Activated CD4-positive, alpha-beta T cell treated with anti-CD3 and anti-CD28 coated beads, Interleukin-2, amount 10 ng/mL, durations not matched to agents 24 days and 14 days (primary cell): ENCODE measurements around the gene PRRX2. TPM values are rescaled to one million over a fixed set of nuclear protein-coding genes. Genes with fewer than 3 reads are reported as not detected.

ENCODE experiments used
- DNase-seq: peaks from one replicate; pipeline ENCODE4 v3.0.0; 2022
- H3K27ac Mint-ChIP-seq: one replicate; pipeline ENCODE4 v1.8.0; 2022; ENCODE audit warnings: mild to moderate bottlenecking, mixed read lengths
- H3K27me3 Mint-ChIP-seq: one replicate; pipeline ENCODE4 v1.8.0; 2022; ENCODE audit warnings: mixed read lengths
- H3K36me3 Mint-ChIP-seq: one replicate; pipeline ENCODE4 v1.8.0; 2022; ENCODE audit warnings: low read depth, mild to moderate bottlenecking, mixed read lengths
- H3K4me1 Mint-ChIP-seq: one replicate; pipeline ENCODE4 v1.8.0; 2021; ENCODE audit warnings: mixed read lengths
- H3K4me3 Mint-ChIP-seq: one replicate; pipeline ENCODE4 v1.8.0; 2022; ENCODE audit warnings: mild to moderate bottlenecking, moderate library complexity, mixed read lengths
- H3K9me3 Mint-ChIP-seq: one replicate; pipeline ENCODE4 v1.8.0; 2021; ENCODE audit warnings: mixed read lengths
- intact Hi-C: fragments of 100-400 bp; cut with micrococcal nuclease; formaldehyde crosslinking; loops from one replicate; pipeline ENCODE4 v1.15.1; 2023
- total RNA-seq: library from RNA; stranded (reverse); gene quantifications from 2 replicates; pipeline ENCODE4 v1.2.3, GENCODE V29; 2022

Gene PRRX2
- total RNA-seq, 1 donor from 2014 or later = 3.4 TPM

DNA sequence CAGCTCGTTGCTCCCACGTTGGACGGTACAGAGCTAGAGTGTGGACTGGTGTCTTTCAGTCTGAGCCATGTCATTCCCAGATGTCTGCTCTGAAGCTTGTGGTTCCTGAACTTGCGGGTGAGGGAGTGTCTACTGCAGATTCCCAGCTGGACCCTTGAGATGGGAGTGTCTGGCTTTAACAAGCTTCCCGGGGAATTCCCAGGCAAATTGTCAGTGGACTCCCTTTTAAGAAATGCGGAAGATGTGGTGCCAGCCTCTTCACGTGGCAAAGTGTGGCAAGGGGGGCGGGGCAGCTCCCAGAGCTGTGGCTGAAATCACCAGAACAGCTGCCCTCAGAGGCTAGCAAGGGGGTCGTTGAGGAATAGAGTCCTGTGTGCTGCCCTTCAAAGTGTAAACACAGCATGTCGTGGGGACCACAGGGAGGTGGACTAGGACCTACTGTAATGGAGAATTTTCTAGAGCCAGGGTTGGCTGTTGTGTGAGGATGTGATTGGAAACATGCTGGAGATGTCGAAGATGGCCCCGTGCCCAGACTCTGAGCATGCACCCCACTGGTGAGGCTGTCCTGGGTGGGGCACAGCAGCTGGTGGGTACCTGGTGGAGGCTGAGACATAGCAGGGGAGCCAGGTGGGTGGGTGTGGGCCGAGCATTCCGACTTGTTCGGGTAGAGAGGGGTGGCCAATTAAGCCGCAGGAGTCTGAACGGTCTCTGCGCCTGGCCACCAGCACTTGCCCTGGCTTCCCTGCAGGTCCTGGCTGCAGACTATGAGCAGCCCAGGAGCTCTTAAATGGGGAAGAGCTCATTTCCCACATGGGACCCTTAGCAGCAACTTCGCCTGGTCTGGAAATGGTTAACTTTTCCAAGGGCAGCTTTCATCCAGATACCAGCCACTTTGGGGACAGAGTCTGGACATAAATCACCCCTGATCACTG is 37.4 kb downstream of the PRRX2 start:
- Mint-ChIP-seq H3K4me3 (no peak overlapping the region), H3K27me3 (peaks cover 3% of the 10 kb centered on the region), H3K27ac (no peak overlapping the region), H3K36me3 (no peaks in the 10 kb centered on the region), H3K4me1 (no peaks in the 10 kb centered on the region), H3K9me3 (no peaks in the 10 kb centered on the region)
- DNase-seq = no peak
- intact Hi-C loops = no loop called here

DNA sequence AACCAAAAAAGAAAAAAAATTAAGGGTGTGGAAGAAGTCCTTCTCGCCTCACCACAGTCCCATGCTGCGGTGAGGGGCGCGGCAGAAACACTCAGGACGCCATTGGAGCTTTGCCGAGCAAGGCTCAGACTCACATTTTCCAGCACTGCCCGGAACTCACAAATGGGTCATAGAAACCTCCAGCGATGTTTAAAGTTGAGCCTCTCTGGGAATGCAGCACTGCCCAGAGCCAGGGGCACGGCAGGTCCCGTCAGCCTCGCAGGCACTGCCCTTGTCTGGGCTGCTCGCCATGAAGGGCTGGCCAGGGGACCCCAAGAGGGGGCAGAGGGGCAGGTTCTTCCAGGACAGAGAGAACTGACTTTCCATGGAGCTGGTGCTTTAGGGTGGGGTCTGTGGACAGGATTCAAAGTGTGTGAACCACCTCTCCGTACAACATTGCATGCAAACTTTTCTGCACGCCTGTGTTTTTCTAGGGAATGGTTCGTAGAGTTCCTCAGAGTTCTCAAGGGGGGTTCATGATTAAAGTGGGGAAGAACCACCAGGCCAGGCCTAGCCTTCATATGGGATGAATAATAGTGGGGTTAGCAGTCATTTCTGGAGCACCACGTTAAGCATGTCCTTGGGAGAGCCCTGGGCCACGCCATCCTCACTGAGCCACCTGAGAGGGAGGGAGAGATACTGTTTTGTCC is 38.4 kb downstream of the PRRX2 start:
- no peaks in the 10 kb centered on the region for H3K4me1 Mint-ChIP-seq
- H3K4me3 Mint-ChIP-seq = no peak overlapping the region
- DNase-seq = no peak
- H3K27me3 Mint-ChIP-seq = peaks cover 3% of the 10 kb centered on the region
- H3K9me3 Mint-ChIP-seq = no peaks in the 10 kb centered on the region
- H3K27ac Mint-ChIP-seq = no peak overlapping the region
- intact Hi-C loops = no loop called here
- H3K36me3 Mint-ChIP-seq = no peaks in the 10 kb centered on the region

DNA sequence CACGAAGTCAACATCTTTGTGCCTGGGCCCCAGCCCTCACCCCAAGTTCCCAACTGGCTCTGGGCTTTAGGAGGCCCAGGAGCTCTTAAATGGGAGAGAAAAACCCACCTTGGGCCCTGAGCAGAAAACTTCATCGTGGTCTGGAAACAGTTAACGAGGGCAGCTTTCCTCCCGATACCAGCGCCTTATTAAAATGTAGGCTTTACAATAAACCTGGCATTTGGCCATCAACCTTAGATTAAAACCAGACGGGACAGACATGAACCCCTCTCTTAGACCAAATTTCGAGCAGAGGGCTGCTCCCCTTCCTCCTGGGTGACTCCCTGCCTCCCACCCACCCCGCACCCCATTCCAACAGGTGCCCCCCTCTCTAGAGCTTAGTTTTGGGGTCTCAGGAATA is 39.4 kb downstream of the PRRX2 start:
- peaks cover 4% of the 10 kb centered on the region for H3K27me3 Mint-ChIP-seq
- intact Hi-C loops = no loop called here
- H3K27ac Mint-ChIP-seq = no peak overlapping the region
- H3K4me1 Mint-ChIP-seq = no peaks in the 10 kb centered on the region
- H3K9me3 Mint-ChIP-seq = no peaks in the 10 kb centered on the region
- H3K36me3 Mint-ChIP-seq = no peaks in the 10 kb centered on the region
- no peak overlapping the region for H3K4me3 Mint-ChIP-seq
- no peak for DNase-seq

DNA sequence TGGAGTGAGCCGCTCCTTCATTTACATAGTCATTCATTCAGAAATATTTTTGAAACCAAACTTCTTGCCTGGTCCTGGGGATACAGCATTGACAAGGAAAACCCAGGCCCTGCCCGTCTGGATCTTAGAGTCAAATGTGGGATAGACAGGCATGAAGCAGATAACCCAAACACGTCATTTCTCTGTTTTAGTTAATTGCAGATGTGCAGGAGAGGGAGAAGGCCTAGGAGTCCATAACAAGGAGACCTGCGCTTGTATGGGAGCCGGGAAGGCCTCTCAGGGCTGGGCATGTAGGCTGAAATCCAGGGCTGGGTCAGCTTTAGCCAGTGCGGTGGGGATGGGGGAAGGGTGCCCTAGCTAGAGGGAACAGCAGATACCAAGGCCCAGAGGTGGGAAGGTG is 43.3 kb downstream of the PRRX2 start:
- Mint-ChIP-seq H3K4me1 (peaks cover 17% of the 10 kb centered on the region), H3K36me3 (no peaks in the 10 kb centered on the region), H3K27ac (no peak overlapping the region)

DNA sequence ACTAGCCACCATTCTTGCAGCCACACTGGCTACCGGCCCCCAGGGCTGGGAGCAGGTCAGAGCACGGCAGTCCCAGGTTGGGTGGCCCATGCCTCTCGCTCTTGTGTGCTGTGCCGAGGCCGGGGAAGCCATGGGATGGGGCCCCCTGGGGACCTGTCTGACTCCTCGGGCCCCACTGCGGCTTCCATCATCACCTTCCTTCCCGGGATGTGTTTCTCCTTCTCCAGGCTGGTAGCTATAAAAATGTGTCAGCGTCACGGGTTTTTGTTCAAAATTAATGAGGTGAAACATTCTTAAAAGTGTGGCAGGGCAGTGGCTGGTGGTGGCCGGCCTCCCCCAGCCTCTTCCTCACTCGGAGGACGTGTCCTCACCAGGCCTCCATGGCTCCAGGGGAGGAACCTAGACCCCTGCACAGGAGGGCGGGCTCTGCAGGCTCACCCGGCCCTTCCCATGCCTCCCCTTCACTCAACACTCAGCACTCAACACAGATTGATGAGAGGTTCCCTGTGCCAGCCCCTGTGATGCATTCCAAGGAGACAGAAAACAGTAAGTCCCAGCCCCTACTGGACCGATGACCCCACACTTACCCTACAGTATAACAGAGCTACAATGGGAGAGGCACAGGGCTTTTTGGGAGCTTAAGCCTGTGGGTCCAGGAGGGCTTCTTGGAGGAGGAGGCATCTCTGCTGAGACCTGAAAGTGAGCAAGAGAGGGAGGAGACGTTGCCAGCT is 44.2 kb downstream of the PRRX2 start:
- Mint-ChIP-seq H3K9me3 (no peaks in the 10 kb centered on the region), H3K27ac (no peak overlapping the region), H3K4me3 (no peak overlapping the region), H3K4me1 (peaks cover 17% of the 10 kb centered on the region), H3K27me3 (peaks cover 2% of the 10 kb centered on the region), H3K36me3 (no peaks in the 10 kb centered on the region)
- intact Hi-C loops = loop anchor here (5.0 kb wide), 1 partner anchor 37 kb away; no protein-coding TSS in a partner anchor
- DNase-seq = no peak

More for the DNA sequence above, 43.3 kb downstream of the PRRX2 start:
- Mint-ChIP-seq H3K27me3 (peaks cover 2% of the 10 kb centered on the region), H3K9me3 (no peaks in the 10 kb centered on the region), H3K4me3 (no peak overlapping the region)
- intact Hi-C loops = no loop called here
- no peak for DNase-seq

DNA sequence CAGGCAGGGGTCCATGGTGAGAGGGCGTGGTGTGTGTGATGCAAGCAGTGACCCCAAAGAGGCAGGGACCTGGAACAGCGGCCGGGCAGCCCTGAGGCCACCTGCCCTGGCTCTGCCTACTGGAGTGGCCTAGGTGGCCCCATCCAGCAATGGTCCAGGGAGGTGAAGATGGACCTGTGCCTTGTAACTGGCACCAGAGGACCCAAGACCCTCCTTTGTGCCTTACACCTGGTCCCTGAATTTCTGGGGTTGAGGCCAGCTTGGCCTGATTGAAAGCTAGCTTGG is 44.7 kb downstream of the PRRX2 start:
- H3K4me1 Mint-ChIP-seq = peaks cover 17% of the 10 kb centered on the region
- H3K27me3 Mint-ChIP-seq = peaks cover 2% of the 10 kb centered on the region
- no peak overlapping the region for H3K4me3 Mint-ChIP-seq
- no peak overlapping the region for H3K27ac Mint-ChIP-seq
- H3K36me3 Mint-ChIP-seq = no peaks in the 10 kb centered on the region
- intact Hi-C loops = loop anchor here (5.0 kb wide), 1 partner anchor 38 kb away; no protein-coding TSS in a partner anchor
- DNase-seq = no peak
- H3K9me3 Mint-ChIP-seq = no peaks in the 10 kb centered on the region

DNA sequence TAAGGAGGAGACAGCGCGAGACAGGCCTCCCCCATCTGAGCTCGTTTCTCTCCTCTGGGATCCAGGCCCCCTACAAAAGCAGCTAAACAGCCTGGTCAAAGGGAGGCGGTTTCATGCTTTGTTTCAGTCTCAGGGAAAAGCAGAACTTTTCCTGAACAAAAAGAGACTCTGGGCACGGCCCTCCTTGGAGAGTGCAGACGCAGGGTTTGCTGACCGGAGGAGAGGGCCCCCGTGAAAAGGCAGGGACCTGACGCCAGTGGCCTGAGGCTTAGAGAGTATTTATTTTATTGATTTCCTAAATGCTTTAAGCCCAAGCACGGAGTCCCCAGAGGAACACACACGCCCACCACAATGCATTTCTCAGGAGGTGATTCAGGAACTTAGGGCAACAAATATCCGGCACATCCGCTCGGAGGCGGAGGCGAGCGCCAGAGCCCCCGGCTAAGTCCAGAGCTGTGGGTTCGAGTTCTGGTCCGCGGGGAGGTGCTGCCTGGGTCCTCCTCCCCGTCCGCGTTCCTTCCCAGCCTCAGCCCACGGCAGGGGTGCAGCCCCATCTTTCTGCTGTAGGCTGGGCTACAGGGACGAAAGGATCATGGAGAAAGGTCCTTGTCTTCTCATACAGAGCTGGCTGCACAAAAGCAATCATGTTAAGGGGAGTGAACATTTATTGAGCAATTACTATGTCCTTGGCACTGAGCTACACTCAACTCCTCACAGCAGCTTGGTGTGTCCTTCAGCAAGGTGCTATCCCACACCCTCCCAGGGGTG is 47.4 kb downstream of the PRRX2 start:
- H3K36me3 Mint-ChIP-seq = no peaks in the 10 kb centered on the region
- intact Hi-C loops = loop anchor here (5.0 kb wide), 1 partner anchor 41 kb away; no protein-coding TSS in a partner anchor
- no peak overlapping the region for H3K27ac Mint-ChIP-seq
- DNase-seq = no peak
- peaks cover 17% of the 10 kb centered on the region for H3K4me1 Mint-ChIP-seq
- no peak overlapping the region for H3K4me3 Mint-ChIP-seq
- H3K27me3 Mint-ChIP-seq = peaks cover 9% of the 10 kb centered on the region
- H3K9me3 Mint-ChIP-seq = no peaks in the 10 kb centered on the region

DNA sequence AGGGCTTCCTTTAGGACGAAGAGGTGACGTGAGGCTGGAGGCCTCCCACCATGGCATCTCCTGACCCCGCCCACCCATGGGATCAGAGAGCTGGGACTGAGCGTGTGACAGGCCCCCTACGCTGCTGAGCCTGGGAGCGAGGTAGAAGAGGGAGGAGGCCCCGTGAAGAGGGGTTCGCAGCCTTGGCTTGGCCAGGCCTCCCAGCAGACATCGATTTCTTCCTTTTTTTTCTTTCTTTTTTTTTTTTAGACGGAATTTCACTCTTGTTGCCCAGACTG is 47.9 kb downstream of the PRRX2 start:
- no peaks in the 10 kb centered on the region for H3K36me3 Mint-ChIP-seq
- H3K4me1 Mint-ChIP-seq = peaks cover 17% of the 10 kb centered on the region
- intact Hi-C loops = loop anchor here (5.0 kb wide), 1 partner anchor 41 kb away; no protein-coding TSS in a partner anchor
- H3K27me3 Mint-ChIP-seq = peaks cover 9% of the 10 kb centered on the region
- H3K4me3 Mint-ChIP-seq = no peak overlapping the region
- no peak for DNase-seq
- no peak overlapping the region for H3K27ac Mint-ChIP-seq
- H3K9me3 Mint-ChIP-seq = no peaks in the 10 kb centered on the region

DNA sequence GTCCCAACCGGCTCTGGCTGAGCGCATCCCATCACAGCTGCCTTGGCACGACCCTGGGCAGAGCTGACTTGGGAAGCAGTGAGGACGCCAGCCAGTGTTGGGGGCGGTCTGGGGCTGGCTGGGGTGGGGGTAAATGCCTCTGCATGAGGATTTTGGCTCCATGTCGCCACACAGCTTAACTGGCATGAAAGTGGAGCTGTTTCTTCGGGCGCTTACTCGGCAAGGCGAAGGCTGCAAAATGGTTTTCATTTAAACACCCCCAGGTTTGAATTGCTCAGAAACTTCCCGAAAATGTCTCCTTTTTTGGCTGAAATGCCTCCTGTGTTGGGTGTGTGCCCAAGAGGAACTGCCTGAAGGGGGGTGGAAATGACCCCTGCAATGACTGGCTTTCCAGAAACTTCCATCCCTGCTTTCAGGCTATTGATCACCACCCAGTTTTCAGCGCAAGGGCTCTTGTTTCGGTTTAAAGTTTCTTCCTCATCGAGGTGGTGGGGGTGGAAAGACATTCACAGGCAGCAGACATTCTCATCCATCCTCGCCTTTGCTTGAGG is 49.1 kb downstream of the PRRX2 start:
- intact Hi-C loops = loop anchor here (5.0 kb wide), 1 partner anchor 42 kb away; no protein-coding TSS in a partner anchor
- Mint-ChIP-seq H3K36me3 (no peaks in the 10 kb centered on the region), H3K9me3 (no peaks in the 10 kb centered on the region)

DNA sequence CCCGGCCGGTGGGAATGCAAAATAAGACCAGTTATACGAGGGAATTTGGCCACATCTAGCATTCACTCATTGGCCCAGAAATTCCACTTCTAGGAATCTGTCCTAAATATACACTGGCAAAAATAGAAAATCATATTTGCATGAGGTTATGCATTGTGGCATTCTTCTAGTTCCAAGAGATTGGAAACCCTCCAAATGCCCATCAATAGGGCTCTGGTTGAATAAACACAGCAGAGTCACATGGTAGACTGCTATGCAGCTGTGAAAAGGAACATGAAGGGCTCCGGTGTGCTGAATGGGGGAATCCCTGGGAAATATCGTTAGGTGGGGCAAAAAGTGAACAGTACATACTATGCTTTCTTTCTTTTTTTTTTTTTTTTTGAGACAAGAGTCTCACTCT is 50.6 kb downstream of the PRRX2 start:
- Mint-ChIP-seq H3K36me3 (no peaks in the 10 kb centered on the region), H3K27me3 (peaks cover 7% of the 10 kb centered on the region)
- intact Hi-C loops = no loop called here

More for the DNA sequence above, 49.1 kb downstream of the PRRX2 start:
- H3K27ac Mint-ChIP-seq = no peak overlapping the region
- peaks cover 9% of the 10 kb centered on the region for H3K27me3 Mint-ChIP-seq
- no peak for DNase-seq
- H3K4me3 Mint-ChIP-seq = no peak overlapping the region
- peaks cover 17% of the 10 kb centered on the region for H3K4me1 Mint-ChIP-seq

DNA sequence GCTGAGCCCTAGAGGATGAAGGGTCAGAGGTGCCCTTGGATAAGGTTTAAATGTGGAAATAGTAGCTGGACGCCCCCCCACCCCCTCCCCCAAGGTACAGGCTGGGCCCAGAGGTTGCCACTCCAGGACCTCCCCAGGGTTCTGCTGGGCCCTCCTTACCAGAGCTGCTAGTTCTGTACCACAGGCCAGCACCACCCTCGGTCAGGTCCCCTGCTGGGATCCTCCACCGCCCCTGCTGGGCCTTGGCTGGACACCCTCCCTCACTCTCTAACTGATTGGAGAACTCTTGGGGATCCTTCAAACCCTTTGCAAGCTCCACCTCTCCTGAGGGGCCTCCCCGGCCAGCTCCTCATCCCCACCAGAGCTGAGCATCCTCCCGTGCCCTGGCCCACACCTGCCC is 52.5 kb downstream of the PRRX2 start:
- Mint-ChIP-seq H3K27me3 (peaks cover 7% of the 10 kb centered on the region), H3K4me1 (peaks cover 2% of the 10 kb centered on the region), H3K4me3 (no peak overlapping the region), H3K36me3 (no peaks in the 10 kb centered on the region), H3K27ac (no peak overlapping the region), H3K9me3 (no peaks in the 10 kb centered on the region)
- intact Hi-C loops = no loop called here
- DNase-seq = no peak

More for the DNA sequence above, 50.6 kb downstream of the PRRX2 start:
- Mint-ChIP-seq H3K4me3 (no peak overlapping the region), H3K27ac (no peak overlapping the region), H3K4me1 (peaks cover 13% of the 10 kb centered on the region), H3K9me3 (no peaks in the 10 kb centered on the region)
- DNase-seq = no peak

DNA sequence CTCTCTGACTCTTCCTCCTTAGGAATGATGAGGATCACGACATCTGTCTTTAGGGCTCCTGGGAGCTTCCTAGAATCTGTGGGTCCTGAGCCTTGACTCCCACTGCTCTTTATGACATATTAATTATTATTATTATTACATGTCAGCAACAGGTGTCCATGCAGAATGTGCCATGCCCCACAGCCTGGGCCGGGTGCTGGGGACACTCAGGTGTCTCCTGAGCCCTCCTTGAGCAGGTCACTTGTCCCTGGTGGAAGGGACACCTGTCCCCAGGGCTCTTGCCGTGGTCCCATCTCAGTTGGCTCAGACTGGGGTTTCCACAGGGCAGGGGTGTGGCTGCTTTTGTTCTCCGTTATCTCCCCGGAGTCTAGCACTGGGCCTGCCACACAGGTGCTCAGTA is 53.2 kb downstream of the PRRX2 start:
- H3K9me3 Mint-ChIP-seq = no peaks in the 10 kb centered on the region
- intact Hi-C loops = no loop called here
- no peaks in the 10 kb centered on the region for H3K36me3 Mint-ChIP-seq
- no peak overlapping the region for H3K27ac Mint-ChIP-seq
- DNase-seq = no peak
- H3K4me1 Mint-ChIP-seq = no peaks in the 10 kb centered on the region
- H3K27me3 Mint-ChIP-seq = peaks cover 7% of the 10 kb centered on the region
- H3K4me3 Mint-ChIP-seq = no peak overlapping the region

DNA sequence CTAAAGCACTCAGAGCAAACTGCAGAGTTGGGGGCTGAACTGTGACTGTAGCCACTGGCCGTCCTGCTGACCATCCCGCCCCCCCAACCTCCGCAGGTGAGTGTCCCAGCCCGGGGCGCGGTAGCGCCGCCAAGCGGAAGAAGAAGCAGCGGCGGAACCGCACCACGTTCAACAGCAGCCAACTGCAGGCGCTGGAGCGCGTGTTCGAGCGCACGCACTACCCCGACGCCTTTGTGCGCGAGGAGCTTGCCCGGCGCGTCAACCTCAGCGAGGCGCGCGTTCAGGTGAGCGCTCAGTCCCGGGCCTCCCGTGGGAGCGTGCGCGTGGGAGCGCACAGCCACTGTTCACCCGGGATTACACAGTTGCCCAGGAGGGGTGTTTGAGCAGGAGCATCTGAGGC is 53.7 kb downstream of the PRRX2 start:
- Mint-ChIP-seq H3K4me3 (no peak overlapping the region), H3K36me3 (no peaks in the 10 kb centered on the region), H3K27me3 (peaks cover 7% of the 10 kb centered on the region), H3K27ac (no peak overlapping the region), H3K9me3 (no peaks in the 10 kb centered on the region), H3K4me1 (no peaks in the 10 kb centered on the region)
- no peak for DNase-seq
- intact Hi-C loops = no loop called here
